Placental epithelial cell (primary cell): ENCODE measurements around the gene SYNJ1. TPM values are rescaled to one million over a fixed set of nuclear protein-coding genes. Genes with fewer than 3 reads are reported as not detected.

ENCODE experiments used
- total RNA-seq: library from RNA; depleted of rRNA; stranded (reverse); fragments of >200 nt; gene quantifications from 2 replicates; pipeline ENCODE4 v1.2.3, GENCODE V29; 2012

SYNJ1 gene, protein sequence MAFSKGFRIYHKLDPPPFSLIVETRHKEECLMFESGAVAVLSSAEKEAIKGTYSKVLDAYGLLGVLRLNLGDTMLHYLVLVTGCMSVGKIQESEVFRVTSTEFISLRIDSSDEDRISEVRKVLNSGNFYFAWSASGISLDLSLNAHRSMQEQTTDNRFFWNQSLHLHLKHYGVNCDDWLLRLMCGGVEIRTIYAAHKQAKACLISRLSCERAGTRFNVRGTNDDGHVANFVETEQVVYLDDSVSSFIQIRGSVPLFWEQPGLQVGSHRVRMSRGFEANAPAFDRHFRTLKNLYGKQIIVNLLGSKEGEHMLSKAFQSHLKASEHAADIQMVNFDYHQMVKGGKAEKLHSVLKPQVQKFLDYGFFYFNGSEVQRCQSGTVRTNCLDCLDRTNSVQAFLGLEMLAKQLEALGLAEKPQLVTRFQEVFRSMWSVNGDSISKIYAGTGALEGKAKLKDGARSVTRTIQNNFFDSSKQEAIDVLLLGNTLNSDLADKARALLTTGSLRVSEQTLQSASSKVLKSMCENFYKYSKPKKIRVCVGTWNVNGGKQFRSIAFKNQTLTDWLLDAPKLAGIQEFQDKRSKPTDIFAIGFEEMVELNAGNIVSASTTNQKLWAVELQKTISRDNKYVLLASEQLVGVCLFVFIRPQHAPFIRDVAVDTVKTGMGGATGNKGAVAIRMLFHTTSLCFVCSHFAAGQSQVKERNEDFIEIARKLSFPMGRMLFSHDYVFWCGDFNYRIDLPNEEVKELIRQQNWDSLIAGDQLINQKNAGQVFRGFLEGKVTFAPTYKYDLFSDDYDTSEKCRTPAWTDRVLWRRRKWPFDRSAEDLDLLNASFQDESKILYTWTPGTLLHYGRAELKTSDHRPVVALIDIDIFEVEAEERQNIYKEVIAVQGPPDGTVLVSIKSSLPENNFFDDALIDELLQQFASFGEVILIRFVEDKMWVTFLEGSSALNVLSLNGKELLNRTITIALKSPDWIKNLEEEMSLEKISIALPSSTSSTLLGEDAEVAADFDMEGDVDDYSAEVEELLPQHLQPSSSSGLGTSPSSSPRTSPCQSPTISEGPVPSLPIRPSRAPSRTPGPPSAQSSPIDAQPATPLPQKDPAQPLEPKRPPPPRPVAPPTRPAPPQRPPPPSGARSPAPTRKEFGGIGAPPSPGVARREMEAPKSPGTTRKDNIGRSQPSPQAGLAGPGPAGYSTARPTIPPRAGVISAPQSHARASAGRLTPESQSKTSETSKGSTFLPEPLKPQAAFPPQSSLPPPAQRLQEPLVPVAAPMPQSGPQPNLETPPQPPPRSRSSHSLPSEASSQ (N-terminal part only)
- 6.3 and 6.4 TPM in 2 replicates for total RNA-seq

DNA sequence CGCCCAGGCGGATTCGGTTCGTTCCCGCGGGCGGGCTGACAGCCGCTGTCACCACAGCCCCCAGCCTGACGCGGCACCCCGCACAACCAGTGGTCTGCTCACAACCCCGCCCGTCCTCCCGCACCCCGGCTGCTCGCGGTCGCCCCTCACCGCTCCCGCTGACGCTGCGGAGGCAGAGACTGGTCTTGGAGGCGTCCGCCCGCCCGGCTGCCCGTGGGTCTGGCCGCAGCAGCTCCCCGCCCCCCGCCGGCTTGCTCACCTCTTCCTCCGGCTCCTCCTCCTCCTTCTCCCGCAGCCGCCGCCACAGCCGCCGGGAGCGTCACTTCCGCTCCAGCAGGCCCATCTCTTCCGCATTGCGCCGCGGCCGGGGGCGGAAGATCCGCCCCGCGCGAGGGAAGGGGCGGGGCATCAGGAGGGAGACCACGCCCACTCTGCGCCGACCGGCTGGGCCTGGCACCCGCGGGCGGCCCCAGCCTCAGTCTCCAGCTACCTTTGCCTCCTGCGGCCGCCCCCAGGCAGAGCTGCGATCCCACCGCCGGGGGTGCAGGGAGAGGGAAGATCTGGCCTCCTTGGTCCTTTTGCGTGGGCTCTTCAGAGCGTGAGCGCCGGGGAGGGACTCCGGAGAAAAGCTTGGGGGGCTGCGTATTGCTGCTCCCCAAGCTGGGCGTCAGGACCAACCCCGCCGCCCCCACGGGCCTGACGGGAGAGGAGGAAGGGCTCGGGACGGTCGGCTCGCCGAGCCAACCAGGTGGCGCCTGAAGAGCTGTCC, at the start of gene SYNJ1:
Gene SYNJ1 (minus strand): TSS at position 327 of the 769 bp plus-strand sequence. CDS start 1,118 bp downstream, outside the sequence.

DNA sequence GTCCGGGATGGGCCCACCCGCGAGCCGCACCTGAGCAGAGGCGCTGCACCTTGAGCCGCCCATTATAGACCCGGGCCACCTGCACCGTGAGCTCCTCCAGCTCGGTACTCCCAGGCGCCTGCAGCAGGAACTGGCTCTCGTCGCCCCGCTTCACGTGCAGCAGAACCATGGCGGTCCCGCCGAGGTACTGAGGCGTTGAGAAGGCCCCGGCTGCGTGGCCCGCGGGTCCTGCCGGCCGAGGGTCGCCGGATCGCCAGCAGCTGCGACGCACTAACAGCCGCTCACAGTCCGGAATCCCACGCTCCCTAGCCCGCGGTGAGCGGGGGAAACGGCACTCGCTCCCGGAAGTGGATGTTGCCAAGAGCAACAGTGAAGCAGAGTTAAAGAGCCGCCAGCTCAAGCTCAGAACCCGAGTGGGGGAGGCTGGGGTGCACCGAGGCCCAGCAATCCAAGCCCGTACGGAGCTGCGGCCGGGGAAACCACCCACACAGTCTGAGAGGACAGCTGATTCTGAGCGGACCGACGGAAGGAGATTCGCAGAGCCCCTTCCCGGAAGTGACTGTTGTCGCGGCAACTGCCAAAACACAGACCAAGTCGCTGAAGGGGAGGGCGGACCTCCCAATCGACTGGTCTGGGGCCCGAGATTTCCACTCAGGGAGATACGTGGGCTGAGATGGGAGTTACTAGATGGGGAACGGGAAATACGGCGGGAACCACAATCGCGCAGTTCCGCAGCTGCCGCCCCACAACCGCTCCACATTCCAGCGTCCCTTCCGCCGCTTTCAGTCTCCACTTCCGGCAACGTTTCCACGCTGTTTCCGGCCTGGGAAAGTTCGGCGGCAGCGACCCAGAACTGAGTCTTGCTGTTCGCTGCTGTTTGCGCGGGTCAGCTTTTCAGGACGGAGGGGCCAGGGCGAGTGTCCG, 115.5 kb downstream of the SYNJ1 start, which contains the start of gene CFAP298:
Gene CFAP298 (minus strand): TSS at position 303 of the 924 bp plus-strand sequence. CDS start 134 bp downstream, at position 169.

DNA sequence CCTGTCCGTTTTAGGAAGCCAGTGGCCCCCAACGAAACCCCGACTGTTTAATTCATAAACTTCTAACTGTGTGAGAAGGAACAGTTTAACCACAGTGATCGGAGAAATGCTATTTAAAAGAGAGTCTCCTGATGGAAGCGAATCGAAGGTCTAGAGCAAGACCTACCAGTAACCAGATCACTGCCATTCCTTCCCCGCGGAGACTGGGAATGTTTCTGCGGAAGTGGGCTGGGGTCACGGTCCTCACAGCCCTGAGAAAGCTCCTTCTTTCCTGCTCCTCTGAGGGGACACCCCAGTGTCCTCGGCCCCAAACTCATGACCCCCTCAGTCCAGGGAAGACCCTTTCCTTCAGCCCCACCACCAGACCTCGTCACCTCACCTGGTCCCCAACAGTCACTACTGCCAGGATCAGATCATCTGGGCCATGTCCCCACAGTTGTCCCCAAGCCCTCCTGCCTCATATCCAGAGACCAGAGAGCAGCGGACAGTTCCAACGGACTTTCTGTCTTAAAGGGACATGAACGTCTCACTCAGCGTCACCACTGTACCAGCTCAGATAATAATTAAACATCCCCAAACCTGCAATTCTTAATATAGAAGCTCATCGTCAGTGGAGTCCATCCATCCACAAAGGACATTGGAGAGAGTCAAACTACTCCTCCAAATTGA, 142.6 kb downstream of the SYNJ1 start, which contains the start of gene TCP10L:
Gene TCP10L (minus strand): TSS at position 482 of the 669 bp plus-strand sequence. CDS start 1,219 bp downstream, outside the sequence.

Other genes with a start within 250 kb of the SYNJ1 start
- gene TCP10L, start 142.5 kb downstream of the SYNJ1 start, total RNA-seq, result 0.39 TPM in 1 of 2 replicates, not detected in the other
- gene CFAP298, start 115.6 kb downstream of the SYNJ1 start, total RNA-seq, result 13.7 and 16.2 TPM in 2 replicates
- 27.3 and 29.4 TPM in 2 replicates for gene PAXBP1, start 43.7 kb upstream of the SYNJ1 start, total RNA-seq